OCI-M2 (cell line): ENCODE measurements around the gene CIB1.
"Not testable (repeated sequence)": the region's sequence is repeated elsewhere in the genome, so short reads cannot be mapped to it uniquely, and the experiment has no call there.

ENCODE experiments used
- DNase-seq: peaks from one replicate; lab custom pipeline; 2025; ENCODE audit not compliant: unreplicated experiment; lab: John Stamatoyannopoulos, UW

The CIB1 gene

DNA sequence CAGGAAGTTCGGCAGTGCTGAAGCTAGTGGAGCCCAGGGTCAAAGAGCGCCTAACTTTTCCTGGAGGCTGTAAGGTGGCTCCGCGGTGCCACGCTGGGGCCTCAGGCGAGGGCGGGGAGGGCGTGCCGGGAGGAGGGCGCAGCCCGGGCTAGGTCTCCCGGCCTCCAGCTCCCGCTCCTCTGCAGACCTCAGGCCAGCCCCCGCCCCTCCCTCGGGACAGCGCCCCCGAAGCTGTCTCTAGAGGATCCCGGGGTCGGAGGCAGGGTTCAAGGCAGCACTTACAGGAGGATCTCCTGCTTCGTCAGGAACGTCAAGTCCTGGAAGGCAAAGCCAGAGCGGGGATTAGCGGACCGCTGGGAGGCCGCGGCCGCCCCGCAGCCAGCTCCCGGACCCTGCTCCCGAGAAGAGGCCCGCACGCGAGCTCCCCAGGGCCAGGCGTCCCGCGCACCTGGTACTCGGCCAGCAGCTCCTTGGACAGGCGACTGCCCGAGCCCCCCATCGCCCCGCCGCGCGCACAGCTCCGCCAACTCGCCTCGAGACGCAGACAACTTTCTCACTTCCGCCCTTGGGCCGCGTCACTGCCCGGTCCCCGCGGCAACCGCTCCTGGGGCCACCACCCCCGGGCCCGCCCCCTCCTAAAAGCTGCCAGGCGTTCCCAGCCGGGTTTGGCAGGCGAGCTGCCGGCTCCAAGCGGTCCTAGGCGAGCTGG is at the start of gene CIB1:
Gene CIB1 (minus strand): TSS at position 555 of the 709 bp plus-strand sequence. CDS start 56 bp downstream, at position 499.
- peak; percentile 39 for DNase-seq

DNA sequence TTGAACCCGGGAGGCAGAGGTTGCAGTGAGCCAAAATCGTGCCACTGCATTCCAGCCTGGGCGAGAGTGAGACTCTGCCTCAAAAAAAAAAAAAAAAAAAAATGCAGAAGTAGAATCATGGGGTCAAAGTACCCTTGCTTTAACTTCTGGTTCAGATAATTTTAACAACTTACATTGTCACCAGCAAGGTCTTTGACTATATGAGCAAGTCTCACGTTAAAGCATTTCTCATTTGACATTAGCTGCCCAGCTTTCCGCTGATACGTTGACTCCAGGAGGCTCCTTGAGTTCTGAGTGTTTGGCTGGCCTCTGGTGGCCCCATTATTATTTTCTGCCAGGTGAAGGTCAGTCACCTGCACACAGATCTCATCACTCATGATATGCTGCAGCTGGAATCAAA is 47.9 kb upstream of the CIB1 start:
- DNase-seq, result not testable (repeated sequence)

- not testable (repeated sequence) for DNase-seq
Observed at GRCh38 chr15:90280743-90281142, 47.0 kb upstream of the CIB1 start.

- DNase-seq, result not testable (repeated sequence)
Observed at GRCh38 chr15:90278467-90278866, 44.7 kb upstream of the CIB1 start.

DNA sequence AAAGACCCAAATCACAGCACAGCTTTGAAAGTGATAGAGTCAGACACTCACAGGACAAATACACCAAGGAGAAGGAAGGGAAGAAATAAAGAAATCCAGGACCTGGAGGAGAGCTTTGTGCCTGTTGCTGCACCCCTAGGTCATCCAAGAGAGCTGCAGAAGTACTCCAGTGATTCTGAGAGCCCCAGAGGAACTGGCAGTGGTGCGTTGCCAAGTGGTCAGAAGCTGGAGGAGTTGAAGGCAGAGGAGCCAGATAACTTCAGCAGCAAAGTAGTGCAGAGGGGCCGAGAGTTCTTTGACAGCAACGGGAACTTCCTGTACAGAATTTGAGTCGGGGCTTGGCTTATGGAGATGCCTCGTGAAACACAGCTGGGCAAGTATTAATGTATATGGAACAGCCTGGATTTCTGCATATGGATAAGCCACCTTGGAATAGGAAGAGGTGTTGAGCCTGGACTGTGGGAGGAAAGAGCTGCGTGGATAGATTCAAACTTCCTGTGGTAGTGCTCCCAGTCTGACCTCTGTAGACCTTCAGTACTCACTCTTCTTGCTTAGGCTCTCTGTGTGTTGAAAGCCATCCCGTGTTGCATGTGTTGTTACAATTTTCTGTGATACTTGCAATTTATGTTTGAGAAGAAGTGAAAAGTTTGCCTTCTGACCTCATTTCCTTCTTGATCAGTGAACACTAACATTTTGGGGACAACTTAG is 37.9 kb upstream of the CIB1 start:
- DNase-seq, result no peak

- no peak for DNase-seq
Observed at GRCh38 chr15:90270502-90271150, 36.9 kb upstream of the CIB1 start.

DNA sequence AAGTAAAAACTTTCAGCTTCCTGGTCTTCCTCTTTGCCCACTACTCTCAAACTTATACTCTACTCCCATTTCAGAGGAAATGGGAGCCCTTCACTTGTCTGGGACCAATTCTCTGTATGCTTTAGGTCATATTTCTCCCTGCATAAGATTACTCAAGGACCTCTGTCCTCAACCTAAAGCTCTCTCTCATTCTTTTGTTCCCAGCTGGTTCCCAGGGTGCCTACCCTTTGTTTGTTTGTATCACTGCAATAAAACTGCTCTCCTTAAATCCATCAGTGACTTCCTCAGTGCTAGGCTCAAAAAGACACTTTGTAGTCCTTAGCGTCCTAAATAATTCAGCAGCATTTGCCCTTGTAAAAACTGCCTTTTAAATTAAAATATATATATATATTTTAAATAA is 34.7 kb upstream of the CIB1 start:
- no peak for DNase-seq

GRCh38 chr15:90266485-90266884 is 32.7 kb upstream of the CIB1 start:
- DNase-seq, result no peak

GRCh38 chr15:90266061-90266431 is 32.3 kb upstream of the CIB1 start:
- no peak for DNase-seq

DNA sequence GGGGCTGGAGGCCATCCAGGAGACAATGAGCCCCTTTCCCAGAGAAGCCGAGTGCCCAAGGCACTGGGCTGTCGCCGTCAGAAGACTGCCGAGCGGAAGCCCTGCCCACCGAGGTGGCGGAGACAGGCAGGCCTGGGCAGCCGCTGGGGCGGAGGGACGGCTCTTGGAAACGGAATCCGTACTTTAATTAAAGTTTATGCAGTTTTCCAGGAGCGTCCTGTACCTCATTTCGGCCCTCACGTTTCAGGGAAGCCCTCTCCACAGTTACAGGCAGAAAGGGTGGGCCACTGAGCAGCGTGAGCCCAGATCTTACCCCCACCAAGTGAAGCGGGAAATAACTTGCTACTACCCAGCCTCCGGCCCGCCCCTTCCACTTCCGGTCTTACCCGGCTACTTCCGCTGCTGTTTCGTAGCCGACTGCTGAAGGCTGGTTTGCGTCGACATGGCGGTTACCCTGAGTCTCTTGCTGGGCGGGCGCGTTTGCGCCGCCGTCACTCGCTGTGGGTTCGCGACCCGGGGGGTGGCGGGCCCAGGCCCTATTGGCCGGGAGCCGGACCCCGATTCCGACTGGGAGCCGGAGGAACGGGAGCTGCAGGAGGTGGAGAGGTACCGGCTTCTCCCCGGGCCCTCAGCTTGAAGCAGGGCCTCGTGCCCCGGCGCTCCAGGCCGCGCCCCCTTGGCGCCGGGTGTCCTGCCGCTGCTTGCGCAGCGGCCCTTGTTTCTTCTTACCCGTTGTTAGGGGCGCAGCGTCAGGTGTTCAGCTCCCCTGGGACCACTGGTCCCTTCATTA is 31.7 kb upstream of the CIB1 start, which contains the start of gene NGRN:
Gene NGRN (plus strand): TSS at position 402 of the 790 bp plus-strand sequence. CDS start 41 bp downstream, at position 443.
- peak; percentile 79 for DNase-seq

DNA sequence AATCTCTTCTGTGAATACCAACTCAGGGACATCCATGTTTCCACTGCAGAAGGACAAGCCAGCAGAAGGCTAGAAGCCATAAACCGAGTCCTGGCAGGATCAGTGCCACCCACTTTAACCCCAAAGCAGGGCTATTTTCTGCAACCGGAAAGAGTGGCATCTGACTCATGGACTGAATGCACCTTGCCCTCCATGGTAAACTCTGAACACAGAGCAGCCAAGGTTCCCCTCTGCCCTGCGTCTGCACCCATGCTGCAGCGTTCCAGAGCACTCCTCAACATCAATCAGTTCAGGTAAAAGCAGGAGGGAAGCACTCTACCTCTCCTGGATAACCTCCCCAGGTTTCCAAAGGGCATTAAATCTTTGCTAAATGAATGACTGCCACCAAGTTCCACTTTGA is 30.9 kb upstream of the CIB1 start:
- DNase-seq, result no peak

DNA sequence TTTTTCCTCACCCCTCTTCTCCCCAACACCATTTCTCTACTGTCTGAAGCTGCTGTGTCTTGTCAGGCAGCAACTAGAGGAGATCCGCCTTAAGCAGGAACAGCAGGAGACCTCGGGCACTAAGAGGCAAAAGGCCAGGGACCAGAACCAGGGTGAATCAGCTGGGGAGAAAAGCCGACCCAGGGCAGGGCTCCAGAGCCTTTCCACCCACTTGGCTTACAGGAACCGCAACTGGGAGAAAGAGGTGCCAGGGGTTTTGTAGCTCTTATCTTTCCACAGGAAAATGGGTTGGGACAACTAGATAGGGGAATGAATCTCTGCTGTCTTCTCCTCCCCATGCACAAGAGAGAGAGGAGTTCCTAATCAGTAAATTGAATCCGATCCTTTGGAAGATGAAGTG is 28.7 kb upstream of the CIB1 start:
- DNase-seq, result no peak

DNA sequence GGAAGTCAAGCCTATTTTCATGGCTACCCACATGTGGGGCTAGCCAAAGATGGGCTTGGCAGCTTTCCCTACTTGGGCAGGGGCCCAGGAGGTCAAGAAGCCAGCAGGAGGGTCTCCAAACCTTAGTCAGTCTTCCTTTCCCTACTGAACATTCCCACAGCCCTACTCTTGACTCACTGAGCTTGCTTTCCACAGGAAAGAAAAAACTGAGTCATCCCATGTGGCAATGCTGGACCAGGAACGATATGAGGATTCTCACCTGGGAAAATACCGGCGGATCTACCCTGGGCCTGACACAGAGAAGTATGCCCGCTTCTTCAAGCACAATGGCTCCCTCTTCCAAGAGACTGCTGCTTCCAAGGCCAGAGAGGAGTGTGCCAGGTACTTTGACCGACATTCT is 28.1 kb upstream of the CIB1 start:
- no peak for DNase-seq

GRCh38 chr15:90260731-90261130 is 27.0 kb upstream of the CIB1 start:
- DNase-seq, result not testable (repeated sequence)

- DNase-seq, result no peak
Observed at GRCh38 chr15:90259524-90259923, 25.8 kb upstream of the CIB1 start.

GRCh38 chr15:90257776-90258175 is 24.0 kb upstream of the CIB1 start:
- DNase-seq, result no peak

DNA sequence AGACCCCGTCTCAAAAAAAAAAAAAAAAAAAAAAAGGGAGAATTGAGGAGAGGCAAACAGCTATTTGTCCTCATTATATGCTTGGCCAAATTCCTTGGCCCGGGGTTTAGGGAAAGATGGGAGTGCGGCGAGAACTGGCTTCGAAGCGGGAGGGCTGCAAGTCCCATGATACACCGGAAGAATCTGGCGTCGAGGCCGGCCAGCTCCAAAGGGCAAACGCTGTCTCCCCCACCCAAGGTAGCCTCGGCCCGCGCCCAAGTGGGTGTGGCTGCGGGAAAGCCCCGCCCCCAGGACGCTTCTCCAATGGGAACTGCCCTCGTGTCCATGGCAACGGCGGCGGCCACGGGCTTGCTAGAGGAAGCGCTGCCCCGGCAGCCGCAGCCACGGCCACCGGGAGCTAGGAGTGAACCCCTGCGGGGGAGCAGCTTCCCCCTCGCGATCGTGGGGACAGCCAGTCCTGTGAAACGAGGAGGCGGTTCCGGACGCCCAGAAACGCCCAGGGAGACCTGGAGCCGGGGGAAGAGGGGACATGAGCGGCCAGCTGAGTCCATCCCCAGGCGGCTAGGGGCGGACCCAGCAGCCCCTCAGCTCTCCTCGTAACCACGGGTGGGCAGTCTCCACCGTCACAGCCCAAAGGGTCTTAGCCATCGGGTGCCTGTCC is 15.6 kb upstream of the CIB1 start, which contains the start of gene TTLL13:
Gene TTLL13 (plus strand): TSS at position 354 of the 661 bp plus-strand sequence. CDS start 1,075 bp downstream, outside the sequence.
- peak; percentile 54 for DNase-seq

GRCh38 chr15:90248789-90249202 is 15.1 kb upstream of the CIB1 start:
- no peak for DNase-seq

DNA sequence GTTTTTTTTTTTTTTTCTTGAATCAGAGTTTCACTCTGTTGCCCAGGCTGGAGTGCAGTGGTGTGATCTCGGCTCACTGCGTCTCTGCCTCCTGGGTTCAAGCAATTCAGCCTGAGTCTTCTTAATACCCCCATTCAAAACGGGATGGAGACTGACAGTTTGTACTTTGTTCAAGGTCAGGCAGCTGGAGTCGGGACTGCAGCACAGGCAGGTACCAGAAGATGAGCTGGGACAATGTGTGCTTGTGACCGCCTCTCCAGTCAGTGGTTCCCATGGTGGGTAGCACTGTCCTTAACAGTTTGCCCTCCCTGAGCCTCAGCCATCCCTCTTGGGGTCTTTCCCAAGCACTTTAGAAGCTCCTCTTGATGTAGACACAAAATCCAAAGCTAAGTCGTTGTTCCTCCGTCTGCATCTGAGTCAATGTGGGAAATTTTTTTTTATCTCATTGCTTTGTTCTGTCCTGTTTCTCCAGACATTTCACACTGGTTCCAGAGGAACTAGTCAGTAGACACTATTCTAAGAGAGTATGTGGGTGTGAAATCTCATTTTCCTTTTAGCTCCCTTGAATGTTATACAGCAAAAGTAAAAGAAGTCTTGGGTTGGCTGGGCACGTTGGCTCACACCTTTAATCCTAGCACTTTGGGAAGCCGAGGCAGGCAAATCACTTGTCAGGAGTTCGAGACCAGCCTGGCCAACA is 10.3 kb upstream of the CIB1 start:
- DNase-seq, result no peak
